Fibroblast of lung (primary cell): Measurements from ENCODE around the gene MTM1.

Experiments
- CTCF ChIP-seq, 2 donors: IDR thresholded peaks in 1 of 2; conservative IDR thresholded peaks in 1 of 2; 1 replicate in 1 of 2; 2 replicates in 1 of 2; pipeline ENCODE4 v1.5.1; 2011 to 2012; ENCODE audit warnings: low read length in 2 of 2, control low read depth in 1 of 2, inconsistent platforms in 1 of 2, low read depth in 1 of 2, mild to moderate bottlenecking in 1 of 2
- EZH2 ChIP-seq: IDR thresholded peaks from 2 replicates; pipeline ENCODE4 v1.5.1; 2012; ENCODE audit warnings: low read length, control low read depth, mild to moderate bottlenecking; ENCODE audit errors: missing control alignments

- TF ChIP-seq CTCF (conservative IDR thresholded peaks at IDR 0.05 in 1 of 2, IDR thresholded peaks at IDR 0.05 in 1 of 2; ENCODE audit: low read depth in 1 of 2, low read length in 2 of 2), result no peak
- no peak for TF ChIP-seq EZH2
These were observed 695 bp downstream of the MTM1 start for GRCh38 chrX:150569155-150569477.
